Large intestine (tissue), 3 donors: ENCODE measurements around the gene SGMS1. TPM values are rescaled to one million over a fixed set of nuclear protein-coding genes. Genes with fewer than 3 reads are reported as not detected.

Experiments
- DNase-seq, 2 donors: peaks; one replicate each; pipeline versions ENCODE4 v3.0.0 to v3.0.0-alpha.2; 2013
- H3K27ac ChIP-seq: one replicate; pipeline ENCODE4 v1.5.1; 2013; ENCODE audit warnings: low read length
- H3K27me3 ChIP-seq: 2 replicates; pipeline ENCODE4 v1.6.1; 2013; ENCODE audit warnings: low read length; ENCODE audit not compliant: control insufficient read depth, insufficient read depth
- H3K36me3 ChIP-seq: 2 replicates; pipeline ENCODE4 v1.6.1; 2013; ENCODE audit warnings: low read length; ENCODE audit not compliant: control insufficient read depth, insufficient read depth
- H3K4me1 ChIP-seq: one replicate; pipeline ENCODE4 v1.6.1; 2013; ENCODE audit warnings: low read length; ENCODE audit not compliant: control insufficient read depth, insufficient read depth
- H3K4me3 ChIP-seq: one replicate; pipeline ENCODE4 v1.5.1; 2013; ENCODE audit warnings: low read length
- H3K9me3 ChIP-seq: one replicate; pipeline ENCODE4 v1.6.1; 2013; ENCODE audit warnings: mild to moderate bottlenecking, low read depth, low read length, moderate library complexity; ENCODE audit not compliant: control insufficient read depth
- WGBS: methylation state at CpG from one replicate; pipeline ENCODE4 v1.1.5; 2013; ENCODE audit warnings: low lambda C conversion rate; ENCODE audit not compliant: insufficient coverage; 5-methylcytosine and 5-hydroxymethylcytosine counted together
- polyA plus RNA-seq: library from polyadenylated mRNA; unstranded; fragments of 120-200 nt; gene quantifications from one replicate; pipeline ENCODE4 v1.2.1, GENCODE V29; 2013

SGMS1 gene
- polyA plus RNA-seq, 1 donor: 22.8 TPM

- H3K4me3 ChIP-seq: no peak overlapping the region
- WGBS: 58% methylated on average over 3 of the region's 6 CpGs
Observed at GRCh38 chr10:50410066-50410811, 213.5 kb downstream of the SGMS1 start.

GRCh38 chr10:50407076-50407801 lies 216.5 kb downstream of the SGMS1 start:
- Histone ChIP-seq H3K4me3 (no peak overlapping the region), H3K4me1 (peaks cover 6% of the 10 kb centered on the region), H3K27ac (no peak overlapping the region), H3K9me3 (no peaks in the 10 kb centered on the region), H3K36me3 (no peaks in the 10 kb centered on the region), H3K27me3 (no peaks in the 10 kb centered on the region)
- DNase-seq: no peak
- WGBS: 100% methylated on average over 1 of the region's 7 CpGs

More at GRCh38 chr10:50410066-50410811, 213.5 kb downstream of the SGMS1 start:
- H3K27me3 ChIP-seq: no peaks in the 10 kb centered on the region
- no peaks in the 10 kb centered on the region for H3K9me3 ChIP-seq
- DNase-seq: no peak
- no peaks in the 10 kb centered on the region for H3K36me3 ChIP-seq
- no peak overlapping the region for H3K27ac ChIP-seq
- H3K4me1 ChIP-seq: peaks cover 14% of the 10 kb centered on the region

GRCh38 chr10:50406457-50407070 lies 217.2 kb downstream of the SGMS1 start:
- H3K36me3 ChIP-seq: no peaks in the 10 kb centered on the region
- no CpG with 5 or more reads among the region's 2 CpGs for WGBS
- no peak overlapping the region for H3K4me3 ChIP-seq
- no peaks in the 10 kb centered on the region for H3K9me3 ChIP-seq
- no peaks in the 10 kb centered on the region for H3K27me3 ChIP-seq
- no peaks in the 10 kb centered on the region for H3K4me1 ChIP-seq
- H3K27ac ChIP-seq: no peak overlapping the region
- DNase-seq: no peak

- H3K27ac ChIP-seq: no peak overlapping the region
- H3K9me3 ChIP-seq: no peaks in the 10 kb centered on the region
- H3K36me3 ChIP-seq: no peaks in the 10 kb centered on the region
- no peaks in the 10 kb centered on the region for H3K27me3 ChIP-seq
- H3K4me3 ChIP-seq: no peak overlapping the region
- DNase-seq: no peak
- H3K4me1 ChIP-seq: no peaks in the 10 kb centered on the region
Observed at GRCh38 chr10:50405723-50406122, 218.0 kb downstream of the SGMS1 start.

- H3K36me3 ChIP-seq: no peaks in the 10 kb centered on the region
- H3K4me3 ChIP-seq: no peak overlapping the region
- DNase-seq: no peak
- H3K27me3 ChIP-seq: no peaks in the 10 kb centered on the region
- H3K9me3 ChIP-seq: no peaks in the 10 kb centered on the region
- H3K4me1 ChIP-seq: no peaks in the 10 kb centered on the region
- H3K27ac ChIP-seq: no peak overlapping the region
- 78% methylated on average over 2 of the region's 7 CpGs for WGBS
Observed at GRCh38 chr10:50404021-50404773, 219.6 kb downstream of the SGMS1 start.

GRCh38 chr10:50403074-50403473 lies 220.7 kb downstream of the SGMS1 start:
- Histone ChIP-seq H3K4me1 (no peaks in the 10 kb centered on the region), H3K4me3 (no peak overlapping the region), H3K9me3 (no peaks in the 10 kb centered on the region), H3K36me3 (no peaks in the 10 kb centered on the region), H3K27ac (no peak overlapping the region), H3K27me3 (no peaks in the 10 kb centered on the region)
- 80% methylated on average over 1 of the region's 6 CpGs for WGBS
- no peak for DNase-seq

GRCh38 chr10:50402466-50402865 lies 221.3 kb downstream of the SGMS1 start:
- WGBS: no CpG with 5 or more reads among the region's 1 CpG
- no peaks in the 10 kb centered on the region for H3K9me3 ChIP-seq
- no peaks in the 10 kb centered on the region for H3K4me1 ChIP-seq
- H3K36me3 ChIP-seq: no peaks in the 10 kb centered on the region
- no peak overlapping the region for H3K4me3 ChIP-seq
- DNase-seq: no peak
- H3K27me3 ChIP-seq: no peaks in the 10 kb centered on the region
- H3K27ac ChIP-seq: no peak overlapping the region

- Histone ChIP-seq H3K9me3 (no peaks in the 10 kb centered on the region), H3K36me3 (no peaks in the 10 kb centered on the region), H3K4me3 (no peak overlapping the region), H3K4me1 (peaks cover 2% of the 10 kb centered on the region), H3K27me3 (no peaks in the 10 kb centered on the region), H3K27ac (no peak overlapping the region)
- no CpG with 5 or more reads among the region's 3 CpGs for WGBS
- no peak for DNase-seq
Observed at GRCh38 chr10:50400694-50401093, 223.1 kb downstream of the SGMS1 start.

GRCh38 chr10:50398823-50399222 lies 224.9 kb downstream of the SGMS1 start:
- H3K27me3 ChIP-seq: no peaks in the 10 kb centered on the region
- 16% methylated on average over 3 of the region's 4 CpGs for WGBS
- H3K4me1 ChIP-seq: peaks cover 13% of the 10 kb centered on the region
- H3K36me3 ChIP-seq: no peaks in the 10 kb centered on the region
- H3K9me3 ChIP-seq: no peaks in the 10 kb centered on the region
- no peak overlapping the region for H3K27ac ChIP-seq
- H3K4me3 ChIP-seq: no peak overlapping the region
- no peak for DNase-seq

GRCh38 chr10:50398381-50398780 lies 225.4 kb downstream of the SGMS1 start:
- H3K36me3 ChIP-seq: no peaks in the 10 kb centered on the region
- DNase-seq: no peak
- H3K27ac ChIP-seq: no peak overlapping the region
- H3K9me3 ChIP-seq: no peaks in the 10 kb centered on the region
- H3K4me3 ChIP-seq: no peak overlapping the region
- no CpG with 5 or more reads among the region's 2 CpGs for WGBS
- H3K27me3 ChIP-seq: no peaks in the 10 kb centered on the region
- peaks cover 13% of the 10 kb centered on the region for H3K4me1 ChIP-seq
